Activated CD4-positive, alpha-beta T cell treated with anti-CD3 and anti-CD28 coated beads, Interleukin-2, amount 10 ng/mL, durations not matched to agents 24 days and 14 days (primary cell): ENCODE data around the gene TMUB1. TPM values are rescaled to one million over a fixed set of nuclear protein-coding genes. Genes with fewer than 3 reads are reported as not detected.

ENCODE experiments used
- DNase-seq: peaks from one replicate; pipeline ENCODE4 v3.0.0; 2022
- H3K27ac Mint-ChIP-seq: one replicate; pipeline ENCODE4 v1.8.0; 2022; ENCODE audit warnings: mild to moderate bottlenecking, mixed read lengths
- H3K27me3 Mint-ChIP-seq: one replicate; pipeline ENCODE4 v1.8.0; 2022; ENCODE audit warnings: mixed read lengths
- H3K36me3 Mint-ChIP-seq: one replicate; pipeline ENCODE4 v1.8.0; 2022; ENCODE audit warnings: low read depth, mild to moderate bottlenecking, mixed read lengths
- H3K4me1 Mint-ChIP-seq: one replicate; pipeline ENCODE4 v1.8.0; 2021; ENCODE audit warnings: mixed read lengths
- H3K4me3 Mint-ChIP-seq: one replicate; pipeline ENCODE4 v1.8.0; 2022; ENCODE audit warnings: mild to moderate bottlenecking, moderate library complexity, mixed read lengths
- H3K9me3 Mint-ChIP-seq: one replicate; pipeline ENCODE4 v1.8.0; 2021; ENCODE audit warnings: mixed read lengths
- intact Hi-C: fragments of 100-400 bp; cut with micrococcal nuclease; formaldehyde crosslinking; loops from one replicate; pipeline ENCODE4 v1.15.1; 2023
- total RNA-seq: library from RNA; stranded (reverse); gene quantifications from 2 replicates; pipeline ENCODE4 v1.2.3, GENCODE V29; 2022

Gene TMUB1
- total RNA-seq, 1 donor from 2014 or later, result 59.2 TPM

DNA sequence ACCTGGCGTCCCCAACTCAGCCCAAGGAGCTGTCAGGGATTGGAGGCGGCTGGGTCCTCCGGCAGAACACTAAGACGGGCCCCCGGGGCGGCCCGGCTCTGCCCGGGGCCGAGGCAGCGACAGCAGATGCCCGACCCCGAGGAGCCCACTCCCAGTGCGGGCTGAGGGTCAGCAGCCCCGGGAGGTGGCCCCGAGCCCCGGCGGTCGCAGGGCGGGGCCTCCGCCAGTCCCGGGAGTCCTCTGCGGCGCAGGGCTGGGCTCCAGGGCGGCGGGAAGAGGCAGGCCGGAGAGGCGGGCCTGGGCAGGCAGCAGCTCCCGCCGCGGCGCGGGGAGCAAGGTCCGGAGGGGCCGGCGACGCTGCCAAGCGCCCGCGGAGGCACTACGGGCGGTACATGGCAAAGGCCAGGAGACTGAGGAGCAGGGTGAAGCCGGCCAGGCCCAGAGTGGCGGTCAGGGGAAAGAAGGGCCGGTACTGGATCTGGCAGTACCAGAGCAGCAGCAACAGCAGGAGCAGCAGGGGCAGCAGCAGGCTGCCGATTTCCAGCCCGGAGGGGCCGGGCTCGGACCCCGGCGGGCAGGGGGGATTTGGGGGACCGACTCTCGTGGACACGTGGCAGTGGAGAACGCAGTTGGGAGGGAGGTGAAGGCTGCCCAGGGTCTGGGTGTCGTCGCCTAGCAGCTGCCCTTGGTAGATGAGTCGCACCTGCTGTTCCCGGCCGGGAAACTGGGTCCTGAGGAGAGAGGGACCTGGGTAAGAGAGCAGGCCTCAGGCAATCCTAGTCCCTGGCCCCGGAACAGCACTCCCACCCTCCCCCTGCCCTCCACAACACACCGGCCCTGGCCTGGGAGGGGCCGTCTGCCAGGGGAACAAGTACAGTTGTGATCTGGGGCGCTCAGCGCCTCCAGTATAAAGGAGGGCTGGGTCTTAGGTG is 1.9 kb downstream of the TMUB1 start:
- H3K36me3 Mint-ChIP-seq, result peaks cover 19% of the 10 kb centered on the region
- peak overlapping the region; percentile 80 for H3K27ac Mint-ChIP-seq
- peaks cover 33% of the 10 kb centered on the region for H3K4me1 Mint-ChIP-seq
- peak overlapping the region; percentile 95 for H3K4me3 Mint-ChIP-seq
- intact Hi-C loops, result loop anchor here (2.0 to 10.0 kb wide), 5 partner anchors 69 to 1457 kb away; partner anchors contain the start of genes ABCF2 and ZNF775
- no peak for DNase-seq
- no peaks in the 10 kb centered on the region for H3K9me3 Mint-ChIP-seq
- peaks cover 13% of the 10 kb centered on the region for H3K27me3 Mint-ChIP-seq

DNA sequence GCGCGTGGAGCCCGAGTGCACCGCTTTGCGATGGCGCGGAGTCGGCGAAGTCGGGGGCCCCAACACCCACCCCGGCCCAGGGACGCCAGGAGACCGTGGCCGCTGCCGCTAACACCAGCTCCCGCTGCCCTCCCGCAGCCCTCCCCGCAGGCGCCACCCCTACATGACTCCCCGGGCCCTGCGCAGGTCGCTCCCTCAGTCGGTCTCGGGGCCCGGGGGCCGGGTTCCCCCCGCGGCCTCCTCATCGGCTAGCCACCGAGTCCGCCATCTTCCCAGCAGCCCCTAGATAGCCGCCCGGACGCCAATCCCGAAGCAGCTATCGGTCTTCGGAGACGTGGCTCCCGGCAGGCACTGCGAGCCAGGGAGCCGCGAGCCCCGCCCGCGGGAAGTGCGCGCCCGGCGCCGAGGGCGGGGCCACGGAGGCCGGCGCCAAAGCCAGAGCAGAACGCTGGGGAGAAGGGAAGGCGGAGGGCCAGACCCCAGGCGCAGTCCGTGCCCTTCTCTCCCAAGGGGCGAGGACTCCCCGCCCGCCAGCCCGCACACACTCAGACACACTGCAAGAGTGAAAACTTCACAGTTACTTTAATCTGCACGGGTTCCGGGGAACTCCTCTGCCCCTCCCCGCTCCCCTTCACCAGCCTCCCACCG is 2.6 kb downstream of the TMUB1 start, which contains the start of gene FASTK:
FASTK (minus strand) TSS at position 288 of the 648 bp plus-strand sequence; CDS start at position 245, 43 bp downstream.
- H3K27ac Mint-ChIP-seq, result peak within 1 kb of the TSS; percentile 82
- peaks cover 26% of the 10 kb centered on the region for H3K36me3 Mint-ChIP-seq
- peak within 1 kb of the TSS; percentile 95 for H3K4me3 Mint-ChIP-seq
- peaks cover 9% of the 10 kb centered on the region for H3K27me3 Mint-ChIP-seq
- intact Hi-C loops, result loop anchor here (1.0 to 10.0 kb wide), 5 partner anchors 22 to 1456 kb away; partner anchors contain the start of gene ZNF775
- DNase-seq, result peak; percentile 97
- no peaks in the 10 kb centered on the region for H3K9me3 Mint-ChIP-seq
- peaks cover 30% of the 10 kb centered on the region for H3K4me1 Mint-ChIP-seq

DNA sequence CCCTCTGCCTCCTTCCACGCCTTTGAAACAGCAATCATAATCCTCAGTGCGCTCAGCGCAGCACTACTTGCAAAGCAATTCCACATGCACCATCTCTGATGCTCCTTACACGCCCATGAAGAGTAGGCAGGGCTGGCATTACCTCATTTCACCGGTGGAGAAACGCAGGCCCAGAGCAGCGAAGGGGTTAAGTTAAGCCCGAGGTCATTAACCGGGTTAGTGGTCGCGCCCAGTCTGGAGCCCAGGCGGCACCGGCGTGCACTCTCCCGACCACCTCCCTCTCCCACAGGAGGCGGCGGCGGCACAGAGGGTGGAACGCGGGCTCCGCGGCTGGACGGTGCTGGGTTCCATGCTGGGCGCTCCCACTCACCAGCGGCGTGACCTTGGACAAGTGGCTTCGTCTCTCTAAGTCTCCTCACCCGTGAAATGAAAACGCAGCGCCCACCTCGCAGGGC is 3.2 kb downstream of the TMUB1 start:
- Mint-ChIP-seq H3K9me3 (no peaks in the 10 kb centered on the region), H3K36me3 (peaks cover 27% of the 10 kb centered on the region), H3K27me3 (peaks cover 4% of the 10 kb centered on the region), H3K4me3 (peak overlapping the region; percentile 86), H3K27ac (peak overlapping the region; percentile 82), H3K4me1 (peaks cover 25% of the 10 kb centered on the region)
- intact Hi-C loops, result loop anchor here (1.0 to 10.0 kb wide), 5 partner anchors 22 to 1455 kb away; partner anchors contain the start of gene ZNF775
- no peak for DNase-seq

DNA sequence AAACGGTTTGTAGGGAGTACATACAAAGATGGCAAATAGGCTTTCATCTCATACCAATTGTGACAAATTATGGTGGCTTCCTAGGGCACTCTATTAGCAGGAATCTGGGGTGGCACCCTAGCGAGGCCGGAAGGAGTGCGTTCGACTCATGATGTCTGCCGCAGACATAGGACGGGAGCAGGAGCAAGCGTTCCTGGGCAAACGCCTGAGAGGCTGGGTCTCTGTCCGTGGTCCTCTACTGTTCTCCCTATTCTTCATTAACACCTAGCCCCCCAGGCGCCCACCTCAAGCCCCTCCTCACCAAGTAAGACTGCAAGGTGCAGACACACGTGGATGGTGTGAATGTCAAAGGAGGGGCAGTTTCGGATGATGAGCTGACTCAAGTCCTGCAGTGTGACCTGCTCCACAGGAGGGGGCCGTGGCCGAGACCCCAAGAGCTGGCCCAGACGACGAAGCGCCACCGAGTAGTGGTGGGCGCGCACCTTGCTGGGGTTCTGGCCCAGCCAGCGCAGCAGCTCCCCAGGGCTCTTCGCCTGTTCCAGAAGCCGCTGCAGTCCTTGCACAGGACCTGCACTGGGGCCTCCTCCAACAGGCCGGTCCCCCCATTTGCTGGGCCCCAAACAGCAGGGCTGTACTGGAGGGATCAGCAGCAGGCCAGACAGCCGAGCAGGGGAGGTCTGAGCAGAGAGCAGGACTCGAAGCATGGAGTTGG is 3.9 kb downstream of the TMUB1 start:
- Mint-ChIP-seq H3K4me1 (peaks cover 21% of the 10 kb centered on the region), H3K27me3 (no peaks in the 10 kb centered on the region), H3K4me3 (peak overlapping the region; percentile 86), H3K27ac (peak overlapping the region; percentile 82), H3K36me3 (peaks cover 30% of the 10 kb centered on the region), H3K9me3 (no peaks in the 10 kb centered on the region)
- no peak for DNase-seq
- intact Hi-C loops, result no loop called here

DNA sequence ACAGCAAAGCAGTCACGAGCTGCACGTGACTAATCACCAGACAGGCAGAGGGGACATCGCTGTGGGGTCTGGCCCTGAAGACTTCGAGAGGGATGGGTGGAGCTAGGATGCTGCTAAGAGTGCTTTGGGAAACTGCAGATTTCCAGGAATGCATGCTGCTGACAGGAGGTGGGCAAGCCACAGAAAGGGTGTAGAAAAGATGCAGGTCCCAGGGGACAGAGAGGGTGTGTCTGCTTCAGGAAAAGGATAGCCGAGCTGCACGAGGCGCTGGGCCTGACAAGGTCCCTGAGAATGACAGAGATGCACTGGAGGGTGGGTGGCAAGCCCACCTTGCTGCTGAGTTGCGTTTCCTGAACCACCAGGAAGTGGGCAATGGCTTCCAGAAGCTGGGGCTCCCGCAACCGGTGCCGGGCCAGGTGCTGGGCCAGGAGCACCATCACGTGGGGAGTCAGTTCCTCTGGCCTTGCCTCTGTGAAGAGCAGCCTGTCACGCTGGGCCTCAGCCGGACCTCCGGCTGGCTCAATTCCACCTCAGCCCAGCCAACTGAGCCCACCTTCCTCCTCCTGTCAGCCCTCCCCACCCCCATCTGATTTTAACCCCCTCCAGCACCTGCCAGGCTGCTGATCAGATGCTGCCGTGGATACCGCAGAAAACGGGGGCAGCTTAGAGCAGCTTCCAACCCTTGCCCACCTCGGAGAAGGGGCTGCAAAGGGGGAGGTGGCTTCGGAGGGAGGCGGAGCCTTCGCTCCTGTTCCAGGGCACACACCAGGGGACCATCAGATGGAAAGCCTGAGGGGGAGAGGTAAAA is 4.9 kb downstream of the TMUB1 start:
- Mint-ChIP-seq H3K36me3 (peaks cover 34% of the 10 kb centered on the region), H3K9me3 (no peaks in the 10 kb centered on the region), H3K4me1 (peaks cover 18% of the 10 kb centered on the region), H3K27ac (peak overlapping the region; percentile 78), H3K4me3 (peak overlapping the region; percentile 86), H3K27me3 (no peaks in the 10 kb centered on the region)
- intact Hi-C loops, result no loop called here
- DNase-seq, result no peak

DNA sequence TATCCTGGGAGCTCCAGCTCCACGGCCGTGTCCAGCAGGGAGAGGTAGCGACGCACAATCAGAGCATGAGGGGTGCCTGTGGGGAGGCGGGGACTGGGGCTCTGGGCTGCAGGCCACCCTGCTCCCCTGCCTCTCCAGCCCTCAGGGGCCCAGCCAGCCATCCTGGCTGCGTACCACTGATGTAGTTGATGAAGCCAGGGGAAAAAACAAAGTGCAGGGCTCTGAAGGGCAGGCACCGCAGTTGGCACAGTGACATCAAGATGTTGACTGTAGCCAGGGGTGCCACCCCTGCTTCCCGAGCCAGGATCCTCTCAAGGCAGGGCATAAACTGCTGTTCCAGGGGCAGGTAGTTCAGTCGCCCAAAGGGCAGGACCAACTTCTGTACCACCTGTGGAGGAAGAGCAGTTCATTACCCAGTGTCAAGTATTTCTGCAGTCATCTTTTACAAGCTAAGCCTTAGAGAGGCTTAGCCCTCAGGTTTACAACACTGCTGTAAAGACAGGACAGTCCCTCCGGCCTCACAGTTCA is 5.5 kb downstream of the TMUB1 start:
- Mint-ChIP-seq H3K27me3 (no peaks in the 10 kb centered on the region), H3K36me3 (peaks cover 32% of the 10 kb centered on the region), H3K4me3 (peak overlapping the region; percentile 68), H3K4me1 (peaks cover 17% of the 10 kb centered on the region), H3K9me3 (no peaks in the 10 kb centered on the region), H3K27ac (peak overlapping the region; percentile 78)
- DNase-seq, result no peak
- intact Hi-C loops, result no loop called here

DNA sequence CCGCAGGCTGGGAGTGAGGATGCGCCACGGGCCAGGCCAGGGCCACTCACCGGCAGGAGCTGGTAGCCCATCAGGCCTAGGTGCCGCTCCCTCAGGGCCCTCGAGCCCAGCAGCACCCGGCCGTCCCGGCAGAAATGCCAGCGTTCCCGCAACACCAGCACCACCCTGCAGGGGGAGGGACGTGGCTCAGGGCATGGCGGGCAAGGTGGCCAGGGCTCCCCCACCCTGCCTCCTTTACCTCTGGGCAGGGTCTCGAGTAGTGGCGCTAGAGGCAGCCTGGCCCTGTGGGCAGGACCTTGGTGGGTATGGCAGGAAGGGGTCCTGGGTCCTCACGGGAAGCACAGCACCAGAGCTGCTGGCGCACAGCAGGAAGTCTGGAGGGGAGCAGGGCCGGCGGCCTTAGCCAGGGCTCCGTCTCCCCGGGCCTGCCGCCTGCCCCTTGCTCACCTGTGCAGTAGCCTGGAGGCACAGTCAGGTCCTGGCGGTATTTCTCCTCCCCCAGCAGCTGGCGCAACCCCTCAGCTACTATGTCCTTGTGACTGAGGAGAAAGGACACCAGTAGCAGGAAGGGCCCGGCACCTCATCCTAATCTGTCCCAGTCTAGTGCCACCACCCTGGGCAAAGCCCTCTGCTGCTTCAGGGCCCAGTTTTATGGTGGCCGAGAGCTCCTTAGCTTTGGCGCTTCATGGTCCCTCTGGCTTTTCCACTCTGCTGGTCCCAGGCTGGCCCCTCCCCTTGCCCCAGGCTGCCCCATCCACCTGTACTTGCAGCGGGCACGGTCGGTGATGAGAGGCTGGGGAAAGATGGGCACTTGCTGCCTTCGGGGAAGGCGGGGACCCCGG is 6.2 kb downstream of the TMUB1 start:
- Mint-ChIP-seq H3K4me3 (no peak overlapping the region), H3K36me3 (peaks cover 32% of the 10 kb centered on the region), H3K9me3 (no peaks in the 10 kb centered on the region), H3K4me1 (peaks cover 13% of the 10 kb centered on the region), H3K27ac (no peak overlapping the region), H3K27me3 (no peaks in the 10 kb centered on the region)
- intact Hi-C loops, result no loop called here
- no peak for DNase-seq

DNA sequence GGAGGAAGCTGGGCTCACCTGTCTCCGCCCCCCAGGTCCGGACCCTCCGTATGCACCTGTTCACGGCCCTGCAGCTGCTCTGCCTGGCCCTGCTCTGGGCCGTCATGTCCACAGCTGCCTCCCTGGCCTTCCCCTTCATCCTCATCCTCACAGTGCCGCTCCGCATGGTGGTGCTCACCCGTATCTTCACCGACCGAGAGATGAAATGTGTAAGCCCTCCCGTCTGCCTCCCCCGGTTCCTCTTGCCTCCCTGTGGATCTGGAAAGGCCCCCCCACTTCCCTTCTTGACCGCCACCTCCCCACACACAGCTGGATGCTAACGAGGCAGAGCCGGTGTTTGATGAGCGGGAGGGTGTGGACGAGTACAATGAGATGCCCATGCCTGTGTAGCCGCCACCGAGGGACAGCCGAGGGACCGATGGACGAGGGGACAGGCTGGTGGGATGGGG is 7.3 kb downstream of the TMUB1 start:
- intact Hi-C loops, result no loop called here
- no peak for DNase-seq
- Mint-ChIP-seq H3K4me3 (no peak overlapping the region), H3K27me3 (no peaks in the 10 kb centered on the region), H3K36me3 (peaks cover 33% of the 10 kb centered on the region), H3K9me3 (no peaks in the 10 kb centered on the region), H3K27ac (no peak overlapping the region), H3K4me1 (peaks cover 11% of the 10 kb centered on the region)

DNA sequence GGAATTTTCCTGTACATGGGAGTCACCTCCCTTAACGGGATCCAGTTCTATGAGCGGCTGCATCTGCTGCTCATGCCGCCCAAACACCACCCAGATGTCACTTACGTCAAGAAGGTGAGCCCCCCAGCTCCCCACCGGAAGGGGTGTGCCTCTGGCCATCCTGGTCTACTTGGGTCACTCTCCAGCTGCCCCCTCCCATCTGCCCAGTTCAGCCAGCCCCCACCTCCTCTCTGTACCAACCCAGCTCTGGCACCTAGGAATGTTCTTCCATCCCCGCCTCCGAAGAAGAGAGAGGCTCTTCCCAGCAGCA is 7.7 kb downstream of the TMUB1 start:
- DNase-seq, result no peak
- Mint-ChIP-seq H3K4me3 (no peak overlapping the region), H3K27ac (no peak overlapping the region), H3K4me1 (peaks cover 11% of the 10 kb centered on the region), H3K36me3 (peaks cover 34% of the 10 kb centered on the region), H3K27me3 (no peaks in the 10 kb centered on the region), H3K9me3 (no peaks in the 10 kb centered on the region)
- intact Hi-C loops, result no loop called here

DNA sequence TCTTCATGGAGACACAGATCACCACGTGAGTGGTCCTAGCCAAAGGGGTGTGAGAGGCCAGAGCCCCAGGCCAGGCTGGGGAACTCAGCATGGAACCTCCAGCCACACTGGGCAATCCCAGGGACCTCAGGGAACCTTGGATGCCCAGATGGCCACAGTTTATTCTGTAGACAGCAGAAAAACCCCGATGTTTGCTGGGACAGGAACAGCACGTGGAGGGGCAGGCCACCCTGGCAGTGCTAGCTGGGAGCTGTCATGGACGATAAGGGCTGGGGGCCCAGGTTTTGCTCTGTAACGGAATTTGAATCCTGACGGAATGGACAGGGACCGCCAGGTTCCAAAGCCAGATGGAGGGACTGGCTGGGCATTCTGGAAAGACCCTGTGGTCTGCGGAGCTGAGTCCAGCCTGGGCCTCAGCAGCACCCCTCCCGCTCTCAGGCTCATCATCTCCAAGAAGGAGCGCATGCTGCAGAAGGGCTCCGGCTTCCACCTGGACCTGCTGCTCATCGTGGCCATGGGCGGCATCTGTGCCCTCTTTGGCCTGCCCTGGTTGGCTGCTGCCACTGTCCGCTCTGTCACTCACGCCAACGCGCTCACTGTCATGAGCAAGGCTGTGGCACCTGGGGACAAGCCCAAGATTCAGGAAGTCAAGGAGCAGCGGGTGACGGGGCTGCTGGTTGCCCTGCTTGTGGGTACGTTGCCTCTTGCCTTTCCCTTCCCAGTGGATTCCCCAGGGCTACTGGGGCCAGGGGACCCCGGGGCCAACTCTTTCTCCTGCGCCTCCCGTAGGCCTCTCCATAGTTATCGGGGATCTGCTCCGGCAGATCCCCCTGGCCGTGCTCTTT is 8.3 kb downstream of the TMUB1 start:
- intact Hi-C loops, result no loop called here
- H3K9me3 Mint-ChIP-seq, result no peaks in the 10 kb centered on the region
- H3K4me1 Mint-ChIP-seq, result peaks cover 11% of the 10 kb centered on the region
- peak overlapping the region; percentile 15 for H3K27ac Mint-ChIP-seq
- DNase-seq, result no peak
- H3K4me3 Mint-ChIP-seq, result no peak overlapping the region
- H3K36me3 Mint-ChIP-seq, result peaks cover 35% of the 10 kb centered on the region
- H3K27me3 Mint-ChIP-seq, result no peaks in the 10 kb centered on the region

DNA sequence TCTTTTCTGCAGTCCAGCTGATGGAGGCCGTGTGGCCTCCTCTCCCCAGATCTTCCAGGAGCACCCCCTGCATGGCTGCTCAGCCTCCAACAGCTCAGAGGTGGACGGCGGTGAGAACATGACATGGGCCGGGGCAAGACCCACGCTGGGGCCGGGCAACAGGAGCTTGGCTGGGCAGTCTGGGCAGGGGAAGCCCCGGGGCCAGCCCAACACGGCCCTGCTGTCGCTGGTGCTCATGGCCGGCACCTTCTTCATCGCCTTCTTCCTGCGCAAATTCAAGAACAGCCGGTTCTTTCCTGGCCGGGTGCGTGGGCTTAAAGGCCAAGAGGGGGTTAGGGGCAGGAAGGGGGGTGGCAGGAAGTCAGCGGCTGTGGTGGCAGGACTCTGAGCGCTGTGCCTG is 9.3 kb downstream of the TMUB1 start:
- H3K4me1 Mint-ChIP-seq, result peaks cover 6% of the 10 kb centered on the region
- no peak for DNase-seq
- no peak overlapping the region for H3K27ac Mint-ChIP-seq
- H3K27me3 Mint-ChIP-seq, result no peaks in the 10 kb centered on the region
- intact Hi-C loops, result no loop called here
- H3K36me3 Mint-ChIP-seq, result peaks cover 33% of the 10 kb centered on the region
- H3K4me3 Mint-ChIP-seq, result no peak overlapping the region
- no peaks in the 10 kb centered on the region for H3K9me3 Mint-ChIP-seq
